Mucosa of rectum (tissue), 2 donors: ENCODE results near the gene BAZ2A.

ENCODE experiments used
- H3K27ac ChIP-seq, 2 donors: one replicate each; pipeline ENCODE4 v1.7.0; 2013; ENCODE audit warnings: inconsistent platforms in 2 of 2, low read depth in 2 of 2, low read length in 2 of 2
- H3K27me3 ChIP-seq, 2 donors: one replicate each; pipeline ENCODE4 v1.7.0; 2013; ENCODE audit warnings: low read length in 2 of 2; ENCODE audit not compliant: control insufficient read depth in 2 of 2, insufficient read depth in 2 of 2
- H3K36me3 ChIP-seq, 2 donors: one replicate each; pipeline ENCODE4 v1.7.0; 2013; ENCODE audit warnings: low read length in 2 of 2; ENCODE audit not compliant: control insufficient read depth in 2 of 2, insufficient read depth in 2 of 2
- H3K4me1 ChIP-seq, 2 donors: one replicate each; pipeline ENCODE4 v1.7.0; 2013; ENCODE audit warnings: low read length in 2 of 2, mild to moderate bottlenecking in 1 of 2; ENCODE audit not compliant: control insufficient read depth in 2 of 2, insufficient read depth in 2 of 2
- H3K4me3 ChIP-seq, 2 donors: one replicate each; pipeline ENCODE4 v1.7.0; 2013; ENCODE audit warnings: low read length in 2 of 2
- H3K9ac ChIP-seq, 2 donors: one replicate each; pipeline ENCODE4 v1.7.0; 2013; ENCODE audit warnings: low read length in 2 of 2, low read depth in 1 of 2, mild to moderate bottlenecking in 1 of 2
- H3K9me3 ChIP-seq, 2 donors: one replicate each; pipeline ENCODE4 v1.7.0; 2013; ENCODE audit warnings: low read length in 2 of 2; ENCODE audit not compliant: control insufficient read depth in 2 of 2
- donor health status: healthy.
- donor health status: Normal muscosa, but diverticular disease.

BAZ2A gene

GRCh38 chr12:56630180-56630632, at the start of gene BAZ2A:
TSS of gene BAZ2A (minus strand) at chr12:56630326. CDS start at chr12:56617530, 12,796 bp downstream.
- H3K36me3 ChIP-seq: peaks cover 0 to 10% of the 10 kb centered on the region in 2 donors
- H3K27me3 ChIP-seq: no peaks in the 10 kb centered on the region
- peak within 1 kb of the TSS; percentile 92 to 94 for H3K9ac ChIP-seq
- H3K4me3 ChIP-seq: peak within 1 kb of the TSS; percentile 87 to 98
- peaks cover 36 to 48% of the 10 kb centered on the region in 2 donors for H3K4me1 ChIP-seq
- H3K9me3 ChIP-seq: no peaks in the 10 kb centered on the region
- H3K27ac ChIP-seq: peak within 1 kb of the TSS; percentile 86 to 94

- peaks cover 24 to 28% of the 10 kb centered on the region in 2 donors for H3K4me1 ChIP-seq
- H3K9me3 ChIP-seq: no peaks in the 10 kb centered on the region
- peaks cover 0 to 19% of the 10 kb centered on the region in 2 donors for H3K36me3 ChIP-seq
- no peak overlapping the region for H3K27ac ChIP-seq
- no peaks in the 10 kb centered on the region for H3K27me3 ChIP-seq
- H3K9ac ChIP-seq: no peak overlapping the region
- H3K4me3 ChIP-seq: no peak overlapping the region
Observed at GRCh38 chr12:56678852-56679251, 48.7 kb upstream of the BAZ2A start.

- H3K36me3 ChIP-seq: peaks cover 0 to 19% of the 10 kb centered on the region in 2 donors
- H3K4me1 ChIP-seq: peaks cover 24 to 28% of the 10 kb centered on the region in 2 donors
- peak overlapping the region; percentile 51 to 52 for H3K27ac ChIP-seq
Observed at GRCh38 chr12:56677680-56678079, 47.6 kb upstream of the BAZ2A start.

DNA sequence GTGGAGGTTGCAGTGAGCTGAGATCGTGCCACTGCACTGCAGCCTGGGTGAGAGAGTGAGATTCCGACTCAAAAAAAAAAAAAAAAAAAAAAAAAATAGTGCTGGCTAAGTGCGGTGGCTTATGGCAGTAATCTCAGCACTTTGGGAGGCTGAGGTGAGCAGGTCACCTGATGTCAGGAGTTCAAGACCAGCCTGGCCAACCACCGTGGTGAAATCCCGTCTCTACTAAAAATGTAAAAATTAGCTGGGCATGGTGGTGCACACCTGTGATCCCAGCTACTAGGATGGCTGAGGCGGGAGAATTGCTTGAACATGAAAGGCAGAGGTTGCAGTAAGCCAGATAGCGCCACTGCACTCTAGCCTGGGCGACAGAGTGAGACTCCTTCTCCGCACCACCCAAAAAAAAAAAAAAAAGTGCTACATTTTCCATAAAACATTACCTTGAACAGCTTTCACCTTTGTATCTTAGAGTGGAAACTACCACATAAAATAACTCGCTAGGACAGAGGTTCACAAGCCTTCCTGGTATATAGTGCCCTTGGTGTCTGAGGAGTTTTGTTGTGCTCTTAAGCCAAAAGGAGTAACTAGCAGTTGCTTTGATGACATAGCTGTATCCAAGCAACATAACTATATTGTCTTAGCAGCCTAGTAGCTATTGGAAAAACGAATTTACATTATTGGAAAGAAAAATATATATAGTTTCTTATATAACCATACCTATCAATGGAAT, 46.9 kb upstream of the BAZ2A start:
- Histone ChIP-seq H3K4me1 (peaks cover 19 to 32% of the 10 kb centered on the region in 2 donors), H3K36me3 (peaks cover 6 to 22% of the 10 kb centered on the region in 2 donors), H3K9ac (peak overlapping the region in 1 of 2 donors; percentile 34), H3K27me3 (no peaks in the 10 kb centered on the region), H3K27ac (peak overlapping the region; percentile 61 to 65), H3K9me3 (no peaks in the 10 kb centered on the region), H3K4me3 (peak overlapping the region; percentile 16 to 31)

More at GRCh38 chr12:56677680-56678079, 47.6 kb upstream of the BAZ2A start:
- Histone ChIP-seq H3K4me3 (no peak overlapping the region), H3K27me3 (no peaks in the 10 kb centered on the region), H3K9ac (peak overlapping the region in 1 of 2 donors; percentile 34), H3K9me3 (no peaks in the 10 kb centered on the region)

GRCh38 chr12:56671608-56672007, 41.5 kb upstream of the BAZ2A start:
- Histone ChIP-seq H3K4me1 (peaks cover 18 to 29% of the 10 kb centered on the region in 2 donors), H3K9me3 (no peaks in the 10 kb centered on the region), H3K27me3 (no peaks in the 10 kb centered on the region), H3K4me3 (no peak overlapping the region), H3K27ac (peak overlapping the region; percentile 41 to 61), H3K9ac (no peak overlapping the region), H3K36me3 (peaks cover 31 to 45% of the 10 kb centered on the region in 2 donors)

- H3K9me3 ChIP-seq: no peaks in the 10 kb centered on the region
- H3K4me1 ChIP-seq: peaks cover 12 to 25% of the 10 kb centered on the region in 2 donors
- H3K27me3 ChIP-seq: no peaks in the 10 kb centered on the region
- peak overlapping the region in 1 of 2 donors; percentile 41 for H3K27ac ChIP-seq
- H3K9ac ChIP-seq: peak overlapping the region in 1 of 2 donors; percentile 24
- H3K4me3 ChIP-seq: no peak overlapping the region
- peaks cover 35 to 50% of the 10 kb centered on the region in 2 donors for H3K36me3 ChIP-seq
Observed at GRCh38 chr12:56670836-56671235, 40.7 kb upstream of the BAZ2A start.

DNA sequence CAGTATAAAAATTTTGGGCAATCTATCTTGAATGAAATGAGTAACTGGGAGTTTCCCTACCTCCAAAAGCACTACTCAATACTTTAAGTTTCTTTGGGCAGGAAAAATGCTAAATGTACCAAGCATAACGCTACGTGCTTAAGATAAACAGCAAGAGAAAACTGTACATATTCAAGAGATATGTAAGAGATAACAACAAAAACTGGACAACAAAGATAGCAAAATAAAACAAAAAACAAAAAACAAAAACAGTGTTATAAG, 38.0 kb upstream of the BAZ2A start:
- Histone ChIP-seq H3K27me3 (no peaks in the 10 kb centered on the region), H3K4me1 (peaks cover 12 to 23% of the 10 kb centered on the region in 2 donors), H3K9me3 (no peaks in the 10 kb centered on the region), H3K27ac (no peak overlapping the region), H3K9ac (no peak overlapping the region), H3K4me3 (no peak overlapping the region), H3K36me3 (peaks cover 40 to 68% of the 10 kb centered on the region in 2 donors)

- no peaks in the 10 kb centered on the region for H3K9me3 ChIP-seq
- H3K4me3 ChIP-seq: no peak overlapping the region
- no peak overlapping the region for H3K27ac ChIP-seq
- H3K9ac ChIP-seq: no peak overlapping the region
- H3K27me3 ChIP-seq: no peaks in the 10 kb centered on the region
- no peaks in the 10 kb centered on the region for H3K4me1 ChIP-seq
- peaks cover 16 to 38% of the 10 kb centered on the region in 2 donors for H3K36me3 ChIP-seq
Observed at GRCh38 chr12:56661979-56662638, 32.0 kb upstream of the BAZ2A start.

DNA sequence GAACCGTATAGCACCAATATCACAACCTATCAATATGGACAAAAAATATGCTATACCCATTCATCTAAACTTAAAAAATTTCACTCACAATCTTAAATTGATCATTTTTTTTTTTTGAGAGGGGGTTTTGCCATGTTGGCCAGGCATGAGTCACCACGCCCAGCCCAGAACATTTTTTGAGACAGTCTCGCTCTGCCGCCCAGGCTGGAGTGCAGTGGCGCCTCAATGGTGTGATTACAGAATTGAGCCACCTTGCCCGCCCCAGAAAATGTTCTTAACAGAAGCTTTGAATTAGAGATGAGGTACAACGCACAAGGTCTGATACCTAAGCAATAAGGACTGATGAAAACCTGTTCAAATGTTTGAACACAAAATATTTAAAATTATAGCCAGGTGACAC, 31.4 kb upstream of the BAZ2A start:
- Histone ChIP-seq H3K36me3 (peaks cover 12 to 33% of the 10 kb centered on the region in 2 donors), H3K27ac (no peak overlapping the region), H3K27me3 (no peaks in the 10 kb centered on the region), H3K4me3 (no peak overlapping the region), H3K9ac (no peak overlapping the region), H3K9me3 (no peaks in the 10 kb centered on the region), H3K4me1 (no peaks in the 10 kb centered on the region)

DNA sequence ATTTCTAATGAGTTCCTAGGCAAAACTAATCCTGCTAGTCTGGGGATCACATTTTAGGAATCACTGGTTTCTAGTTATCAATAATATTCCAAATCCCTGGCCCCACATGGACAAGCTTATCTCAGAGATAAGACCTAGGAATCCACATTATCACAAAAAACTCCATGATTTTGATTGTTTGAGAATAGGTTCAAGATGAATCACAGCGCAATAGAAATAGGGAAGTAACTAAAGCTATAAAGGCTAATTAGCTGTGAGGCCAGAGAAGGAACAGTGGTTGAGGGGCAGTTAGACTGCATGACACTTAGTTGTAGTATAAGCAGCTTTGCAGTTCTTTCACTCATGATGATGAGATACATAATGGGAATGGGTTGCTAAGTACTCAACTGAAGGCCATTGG, 28.8 kb upstream of the BAZ2A start:
- no peaks in the 10 kb centered on the region for H3K9me3 ChIP-seq
- H3K27me3 ChIP-seq: no peaks in the 10 kb centered on the region
- H3K9ac ChIP-seq: no peak overlapping the region
- no peak overlapping the region for H3K4me3 ChIP-seq
- H3K27ac ChIP-seq: no peak overlapping the region
- H3K4me1 ChIP-seq: no peaks in the 10 kb centered on the region
- peaks cover 6 to 8% of the 10 kb centered on the region in 2 donors for H3K36me3 ChIP-seq
